Measurements from ENCODE around the gene CST9. TPM values are rescaled to one million over a fixed set of nuclear protein-coding genes. Genes with fewer than 3 reads are reported as not detected.
A peak's percentile ranks its signal among the peaks of the same experiment; 100 is the strongest.

CST9 gene
- total and polyA plus RNA-seq, 2 of the 13 experiments (the other 11 are each of a cell fraction or from before 2014, with no cell fraction given): 0.07 TPM; not detected in 1

DNA sequence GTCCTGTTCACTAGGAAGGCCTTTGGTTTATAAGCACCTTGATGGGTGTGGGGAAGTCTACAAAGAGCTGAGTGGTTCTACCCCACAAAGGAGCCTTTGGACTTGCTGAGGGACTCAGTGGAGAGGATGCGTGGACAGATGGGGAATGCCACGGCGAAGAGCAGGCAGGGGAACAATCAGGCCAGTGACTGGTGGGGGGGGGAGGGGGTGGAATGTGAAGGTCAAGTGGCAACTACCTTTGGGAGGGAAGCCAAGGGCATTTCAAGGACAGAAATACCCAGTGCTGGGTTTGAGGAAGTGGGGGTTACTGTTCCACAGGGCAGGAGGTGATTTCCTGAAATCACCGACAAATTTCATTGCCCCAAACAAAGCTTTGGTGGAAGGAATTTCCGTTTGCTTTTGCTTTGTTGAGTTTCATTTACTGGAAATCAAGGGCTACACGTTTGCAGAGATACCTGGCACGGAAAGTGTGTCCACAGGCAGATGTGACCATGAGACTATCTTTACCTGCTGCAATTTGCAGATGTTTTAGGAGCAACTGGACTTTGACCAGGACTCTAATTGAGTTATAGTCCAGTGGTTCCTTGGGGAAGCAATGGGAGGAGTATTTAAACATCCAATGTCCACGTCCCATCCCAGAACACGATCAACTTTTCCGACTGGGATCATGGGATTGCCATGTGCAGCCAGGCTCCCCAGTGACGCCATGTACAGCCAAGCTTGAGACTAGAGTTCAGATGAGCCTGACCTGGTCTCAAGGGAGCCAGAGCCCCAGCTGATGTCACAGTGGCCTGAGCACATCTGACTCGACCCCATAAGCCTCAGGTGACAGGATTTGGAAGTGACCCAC, 24.1 kb upstream of the CST9 start (continued):
- TF ChIP-seq, protein P1, sequence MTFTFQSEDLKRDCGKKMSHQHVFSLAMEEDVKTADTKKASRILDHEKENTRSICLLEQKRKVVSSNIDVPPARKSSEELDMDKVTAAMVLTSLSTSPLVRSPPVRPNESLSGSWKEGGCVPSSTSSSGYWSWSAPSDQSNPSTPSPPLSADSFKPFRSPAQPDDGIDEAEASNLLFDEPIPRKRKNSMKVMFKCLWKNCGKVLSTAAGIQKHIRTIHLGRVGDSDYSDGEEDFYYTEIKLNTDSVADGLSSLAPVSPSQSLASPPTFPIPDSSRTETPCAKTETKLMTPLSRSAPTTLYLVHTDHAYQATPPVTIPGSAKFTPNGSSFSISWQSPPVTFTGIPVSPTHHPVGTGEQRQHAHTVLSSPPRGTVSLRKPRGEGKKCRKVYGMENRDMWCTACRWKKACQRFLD (CRISPR knock-in tag; IDR thresholded peaks at IDR 0.05; ENCODE audit: borderline replicate concordance): no peak
- no peak for TF ChIP-seq ZEB1 (IDR thresholded peaks at IDR 0.05; ENCODE audit: insufficient replicate concordance, low read depth)
- no peak for TF ChIP-seq NFYC (CRISPR knock-in tag; IDR thresholded peaks at IDR 0.05)
- TF ChIP-seq ZNF496 (CRISPR knock-in tag; IDR thresholded peaks at IDR 0.05; ENCODE audit: insufficient replicate concordance): no peak
- no peak for TF ChIP-seq RCOR2 (CRISPR knock-in tag; IDR thresholded peaks at IDR 0.05)
- TF ChIP-seq MTF2 (CRISPR knock-in tag; IDR thresholded peaks at IDR 0.05; ENCODE audit: borderline replicate concordance): no peak; the same call in 1 of the 2 replicates
- TF ChIP-seq ZNF484 (CRISPR knock-in tag; IDR thresholded peaks at IDR 0.05; ENCODE audit: borderline replicate concordance, low read depth): no peak
- no peak for TF ChIP-seq FUBP1 (CRISPR knock-in tag; IDR thresholded peaks at IDR 0.05; ENCODE audit: borderline replicate concordance)
- no peak for TF ChIP-seq RFX3 (CRISPR knock-in tag; IDR thresholded peaks at IDR 0.05)
- no peak for TF ChIP-seq ZNF670 (CRISPR knock-in tag; IDR thresholded peaks at IDR 0.05; ENCODE audit: borderline replicate concordance)
- TF ChIP-seq HNF4A (CRISPR knock-in tag; IDR thresholded peaks at IDR 0.05): peak; percentile 89
- no peak for TF ChIP-seq HNRNPLL (IDR thresholded peaks at IDR 0.05; ENCODE audit: low read depth, low read length, poor library complexity, severe bottlenecking)
- TF ChIP-seq CEBPZ (IDR thresholded peaks at IDR 0.05; ENCODE audit: low read length): no peak
- TF ChIP-seq SOX5 (CRISPR knock-in tag; IDR thresholded peaks at IDR 0.05; ENCODE audit: borderline replicate concordance): peak; percentile 51; the same call in 1 of the 2 replicates
- TF ChIP-seq TRIM24 (CRISPR knock-in tag; IDR thresholded peaks at IDR 0.05): no peak
- no peak for TF ChIP-seq ZNF850 (CRISPR knock-in tag; conservative IDR thresholded peaks at IDR 0.05)

Measured in HepG2 (cell line).